HT1080 (cell line): ENCODE results near the gene ENOSF1. TPM values are rescaled to one million over a fixed set of nuclear protein-coding genes. Genes with fewer than 3 reads are reported as not detected.

Experiments used
- DNase-seq: peaks from one replicate; pipeline ENCODE4 v3.0.0-alpha.2; 2015; ENCODE audit warnings: low read depth
- total RNA-seq: library from RNA; depleted of rRNA; stranded (reverse); fragments of >200 nt; shearing (Covaris generic); gene quantifications from 2 replicates; pipeline ENCODE4 v1.2.3, GENCODE V29; 2014

ENOSF1 gene
- total RNA-seq, 1 experiment from 2014 or later = 11.0 TPM

GRCh38 chr18:673769-674168, 38.7 kb downstream of the ENOSF1 start:
- DNase-seq = no peak

- no peak for DNase-seq
Measured at GRCh38 chr18:673317-673716, 39.1 kb downstream of the ENOSF1 start.

- DNase-seq = no peak
Measured at GRCh38 chr18:671405-671804, 41.0 kb downstream of the ENOSF1 start.

GRCh38 chr18:670522-670921, 41.9 kb downstream of the ENOSF1 start:
- DNase-seq = no peak

- DNase-seq = no peak
Measured at GRCh38 chr18:669077-669476, 43.4 kb downstream of the ENOSF1 start.

- no peak for DNase-seq
Measured at GRCh38 chr18:668260-668659, 44.2 kb downstream of the ENOSF1 start.

GRCh38 chr18:666628-667027, 45.8 kb downstream of the ENOSF1 start:
- DNase-seq = no peak

- DNase-seq = no peak
Measured at GRCh38 chr18:666177-666576, 46.3 kb downstream of the ENOSF1 start.

GRCh38 chr18:662197-662596, 50.2 kb downstream of the ENOSF1 start:
- DNase-seq = no peak

GRCh38 chr18:659597-659996, 52.8 kb downstream of the ENOSF1 start:
- no peak for DNase-seq

- no peak for DNase-seq
Measured at GRCh38 chr18:658947-659533, 53.4 kb downstream of the ENOSF1 start.

- peak; percentile 81 for DNase-seq
Measured at GRCh38 chr18:658001-658946, 54.2 kb downstream of the ENOSF1 start.

GRCh38 chr18:657311-658000, 55.0 kb downstream of the ENOSF1 start, which contains the start of gene TYMS:
Gene TYMS, plus strand, starts transcription at chr18:657653. Its CDS starts 90 bp downstream, at chr18:657743.
- DNase-seq = peak; percentile 67

- no peak for DNase-seq
Measured at GRCh38 chr18:655445-655844, 57.0 kb downstream of the ENOSF1 start.

- DNase-seq = no peak
Measured at GRCh38 chr18:654601-655000, 57.8 kb downstream of the ENOSF1 start.

GRCh38 chr18:653512-653911, 58.9 kb downstream of the ENOSF1 start:
- DNase-seq = no peak

- peak; percentile 34 for DNase-seq
Measured at GRCh38 chr18:652131-652530, 60.3 kb downstream of the ENOSF1 start.

GRCh38 chr18:650428-650858, 62.0 kb downstream of the ENOSF1 start:
- no peak for DNase-seq

- peak; percentile 22 for DNase-seq
Measured at GRCh38 chr18:649341-649740, 63.1 kb downstream of the ENOSF1 start.

- DNase-seq = peak; percentile 29
Measured at GRCh38 chr18:647304-647703, 65.1 kb downstream of the ENOSF1 start.

GRCh38 chr18:644395-645004, 67.9 kb downstream of the ENOSF1 start:
- peak; percentile 13 for DNase-seq

- DNase-seq = no peak
Measured at GRCh38 chr18:641224-641623, 71.2 kb downstream of the ENOSF1 start.
